ENCODE measurements around the gene PTPRG. TPM values are rescaled to one million over a fixed set of nuclear protein-coding genes. Genes with fewer than 3 reads are reported as not detected.

PTPRG gene
- total and polyA plus RNA-seq, 2 of the 13 experiments (the other 11 are each of a cell fraction or from before 2014, with no cell fraction given): 8.0 to 25.3 TPM

GRCh38 chr3:62084558-62084957, 523.2 kb downstream of the PTPRG start:
- intact Hi-C loops (cut with micrococcal nuclease; ENCODE audit: unreplicated experiment): no loop called here
- ChIA-PET POLR2A (no interaction called here), CTCF (ENCODE audit: low intra/inter-chr PET ratio, low total read pairs) (no interaction called here)
- Histone ChIP-seq H3K4me3 (replicated peaks in 1 of 3; ENCODE audit: insufficient read depth in 1 of 3, low read depth in 2 of 3, low read length in 3 of 3) (no peak overlapping the region), H3K9ac (ENCODE audit: insufficient read depth, low read depth, low read length) (no peak overlapping the region), H3K9me3 (ENCODE audit: low read length) (no peaks in the 10 kb centered on the region), H3K79me2 (ENCODE audit: insufficient read depth, low read length) (no peaks in the 10 kb centered on the region), H3K27me3 (ENCODE audit: control insufficient read depth in 1 of 2, insufficient read depth in 2 of 2, low read length in 2 of 2) (no peaks in the 10 kb centered on the region), H3K4me1 (ENCODE audit: insufficient read depth, low read length) (peaks cover 14% of the 10 kb centered on the region), H3K4me2 (ENCODE audit: low read depth, low read length) (no peak overlapping the region), H4K20me1 (ENCODE audit: insufficient read depth, low read length) (no peaks in the 10 kb centered on the region), H3K27ac (ENCODE audit: extremely low read length, insufficient read depth, low read length) (no peak overlapping the region), H3K36me3 (replicated peaks in 1 of 2; ENCODE audit: control insufficient read depth in 1 of 2, insufficient read depth in 2 of 2, low read length in 2 of 2) (0 out of 5 replicates have a peak, but pooled peaks cover 0 to 5% of the 10 kb centered on the region in 2 experiments), H2AFZ (ENCODE audit: low read length) (no peak overlapping the region)
- in situ Hi-C loops (cut with HindIII; ENCODE audit: extremely low pct_ligation_motif_present, low pct_unique_long_range_greater_than_20kb): no loop called here
- no TSS peak for BruUV-seq (replicated peaks)
- TF ChIP-seq MLXIP (CRISPR knock-in tag; IDR thresholded peaks at IDR 0.05; ENCODE audit: borderline replicate concordance): no peak
- no peak for TF ChIP-seq GRHL1 (CRISPR knock-in tag; conservative IDR thresholded peaks at IDR 0.05)
- no peak for TF ChIP-seq ZNF616 (CRISPR knock-in tag; IDR thresholded peaks at IDR 0.05; ENCODE audit: low read depth)
- no peak for TF ChIP-seq ZFP82 (CRISPR knock-in tag; IDR thresholded peaks at IDR 0.05; ENCODE audit: borderline replicate concordance)
- no peak for TF ChIP-seq ZNF792 (CRISPR knock-in tag; IDR thresholded peaks at IDR 0.05)
- no peak for TF ChIP-seq MTA3 (CRISPR knock-in tag; IDR thresholded peaks at IDR 0.05)
- no peak for TF ChIP-seq ATF6 (CRISPR knock-in tag; conservative IDR thresholded peaks at IDR 0.05)
- no peak for TF ChIP-seq ZNF556 (CRISPR knock-in tag; IDR thresholded peaks at IDR 0.05; ENCODE audit: borderline replicate concordance)
- no peak for TF ChIP-seq USF2 (IDR thresholded peaks at IDR 0.05; ENCODE audit: low read depth, low read length)
- TF ChIP-seq USF2 (CRISPR knock-in tag; IDR thresholded peaks at IDR 0.05; ENCODE audit: borderline replicate concordance): no peak
- TF ChIP-seq ZMYM3 (CRISPR knock-in tag; IDR thresholded peaks at IDR 0.05): no peak
- no peak for TF ChIP-seq FOXK2 (IDR thresholded peaks at IDR 0.05)
- no peak for TF ChIP-seq ZNF180 (CRISPR knock-in tag; IDR thresholded peaks at IDR 0.05; ENCODE audit: borderline replicate concordance, low read depth)
- ATAC-seq (no peak), FAIRE-seq (no peak), DNase-seq (ENCODE audit: low spot score) (no peak)
- 98% methylated on average over 2 of the region's 2 CpGs for WGBS (ENCODE audit: low lambda C conversion rate)

Measured in HepG2 (cell line).